Renal pelvis (tissue), 4 donors: Measurements from ENCODE around the gene SAXO1. TPM values are rescaled to one million over a fixed set of nuclear protein-coding genes. Genes with fewer than 3 reads are reported as not detected.

Experiments
- DNase-seq: peaks from one replicate; pipeline ENCODE4 v3.0.0-alpha.2; 2013
- polyA plus RNA-seq, 3 donors: library from polyadenylated mRNA; unstranded; fragments of 120-200 nt; gene quantifications; one replicate each; pipeline ENCODE4 v1.2.1, GENCODE V29; 2013; ENCODE audit not compliant: insufficient read length in 3 of 3

The SAXO1 gene
- polyA plus RNA-seq, 3 donors: 0.14 to 0.25 (median 0.18) TPM

- DNase-seq: no peak
Measured at GRCh38 chr9:18910916-18911315, 122.1 kb downstream of the SAXO1 start.

GRCh38 chr9:18910435-18910834, 122.6 kb downstream of the SAXO1 start:
- DNase-seq: no peak

- no peak for DNase-seq
Measured at GRCh38 chr9:18909140-18910018, 123.6 kb downstream of the SAXO1 start.

GRCh38 chr9:18907927-18908625, 124.9 kb downstream of the SAXO1 start:
- no peak for DNase-seq

GRCh38 chr9:18906656-18907395, 126.2 kb downstream of the SAXO1 start:
- DNase-seq: no peak

GRCh38 chr9:18905883-18906629, 127.0 kb downstream of the SAXO1 start:
- no peak for DNase-seq

- DNase-seq: peak; percentile 17
Measured at GRCh38 chr9:18905028-18905882, 127.8 kb downstream of the SAXO1 start.

- DNase-seq: no peak
Measured at GRCh38 chr9:18903450-18903849, 129.6 kb downstream of the SAXO1 start.

GRCh38 chr9:18896531-18897179, 136.4 kb downstream of the SAXO1 start:
- DNase-seq: no peak

GRCh38 chr9:18896004-18896403, 137.0 kb downstream of the SAXO1 start:
- no peak for DNase-seq

- DNase-seq: no peak
Measured at GRCh38 chr9:18893491-18893890, 139.5 kb downstream of the SAXO1 start.

- no peak for DNase-seq
Measured at GRCh38 chr9:18893046-18893445, 140.0 kb downstream of the SAXO1 start.

- no peak for DNase-seq
Measured at GRCh38 chr9:18891946-18892670, 140.9 kb downstream of the SAXO1 start.

GRCh38 chr9:18890372-18890771, 142.6 kb downstream of the SAXO1 start:
- no peak for DNase-seq

- DNase-seq: no peak
Measured at GRCh38 chr9:18889550-18889949, 143.5 kb downstream of the SAXO1 start.

GRCh38 chr9:18888290-18888689, 144.7 kb downstream of the SAXO1 start:
- no peak for DNase-seq

GRCh38 chr9:18887546-18887945, 145.5 kb downstream of the SAXO1 start:
- DNase-seq: no peak

- DNase-seq: no peak
Measured at GRCh38 chr9:18881758-18882157, 151.3 kb downstream of the SAXO1 start.

GRCh38 chr9:18877984-18878383, 155.0 kb downstream of the SAXO1 start:
- no peak for DNase-seq
